GM18861 (cell line): ENCODE data around the gene SFI1.
"Not testable (repeated sequence)": the region's sequence is repeated elsewhere in the genome, so short reads cannot be mapped to it uniquely, and the experiment has no call there.

ENCODE experiments used
- ATAC-seq: cut with Tn5 transposase; IDR thresholded peaks from one replicate; pipeline ENCODE4 v1.9.1; 2021; ENCODE audit not compliant: unreplicated experiment

SFI1 gene

GRCh38 chr22:31544481-31545480, 48.4 kb downstream of the SFI1 start:
- no peak for ATAC-seq

GRCh38 chr22:31550871-31551370, 54.6 kb downstream of the SFI1 start:
- ATAC-seq = no peak

- no peak for ATAC-seq
These were observed 60.4 kb downstream of the SFI1 start for GRCh38 chr22:31556627-31557203.

GRCh38 chr22:31558546-31558945, 62.2 kb downstream of the SFI1 start:
- ATAC-seq = not testable (repeated sequence)

- ATAC-seq = no peak
These were observed 65.0 kb downstream of the SFI1 start for GRCh38 chr22:31561238-31561887.

- ATAC-seq = no peak
These were observed 65.6 kb downstream of the SFI1 start for GRCh38 chr22:31561970-31562369.

- ATAC-seq = no peak
These were observed 70.1 kb downstream of the SFI1 start for GRCh38 chr22:31566484-31566883.

GRCh38 chr22:31567196-31567595, 70.9 kb downstream of the SFI1 start:
- ATAC-seq = no peak

GRCh38 chr22:31567702-31568101, 71.4 kb downstream of the SFI1 start:
- ATAC-seq = no peak

GRCh38 chr22:31569126-31569525, 72.8 kb downstream of the SFI1 start:
- no peak for ATAC-seq

GRCh38 chr22:31572939-31573338, 76.6 kb downstream of the SFI1 start:
- no peak for ATAC-seq

GRCh38 chr22:31574055-31574670, 77.8 kb downstream of the SFI1 start:
- no peak for ATAC-seq

GRCh38 chr22:31575190-31575589, 78.9 kb downstream of the SFI1 start:
- ATAC-seq = no peak

GRCh38 chr22:31577711-31578110, 81.4 kb downstream of the SFI1 start:
- ATAC-seq = no peak

- ATAC-seq = no peak
These were observed 81.8 kb downstream of the SFI1 start for GRCh38 chr22:31578171-31578570.

GRCh38 chr22:31579835-31580242, 83.5 kb downstream of the SFI1 start:
- no peak for ATAC-seq

GRCh38 chr22:31583861-31584485, 87.6 kb downstream of the SFI1 start:
- ATAC-seq = no peak

- ATAC-seq = no peak
These were observed 88.4 kb downstream of the SFI1 start for GRCh38 chr22:31584804-31585160.

GRCh38 chr22:31585161-31585859, 89.0 kb downstream of the SFI1 start:
- ATAC-seq = no peak
